Breast epithelium (tissue), 3 donors: Measurements from ENCODE around the gene PSMC2.

Experiments
- CTCF ChIP-seq, 3 donors: fragments of 450-650 bp; IDR thresholded peaks; one replicate each; pipeline ENCODE4 v1.5.1; 2016 to 2017; ENCODE audit warnings: antibody characterized with exemption in 3 of 3, mild to moderate bottlenecking in 3 of 3, moderate library complexity in 3 of 3
- POLR2AphosphoS5 ChIP-seq, 3 donors: sonication (generic); formaldehyde crosslinking; IDR thresholded peaks; one replicate each; pipeline ENCODE4 v1.6.1; 2017; ENCODE audit warnings: antibody characterized with exemption in 3 of 3

DNA sequence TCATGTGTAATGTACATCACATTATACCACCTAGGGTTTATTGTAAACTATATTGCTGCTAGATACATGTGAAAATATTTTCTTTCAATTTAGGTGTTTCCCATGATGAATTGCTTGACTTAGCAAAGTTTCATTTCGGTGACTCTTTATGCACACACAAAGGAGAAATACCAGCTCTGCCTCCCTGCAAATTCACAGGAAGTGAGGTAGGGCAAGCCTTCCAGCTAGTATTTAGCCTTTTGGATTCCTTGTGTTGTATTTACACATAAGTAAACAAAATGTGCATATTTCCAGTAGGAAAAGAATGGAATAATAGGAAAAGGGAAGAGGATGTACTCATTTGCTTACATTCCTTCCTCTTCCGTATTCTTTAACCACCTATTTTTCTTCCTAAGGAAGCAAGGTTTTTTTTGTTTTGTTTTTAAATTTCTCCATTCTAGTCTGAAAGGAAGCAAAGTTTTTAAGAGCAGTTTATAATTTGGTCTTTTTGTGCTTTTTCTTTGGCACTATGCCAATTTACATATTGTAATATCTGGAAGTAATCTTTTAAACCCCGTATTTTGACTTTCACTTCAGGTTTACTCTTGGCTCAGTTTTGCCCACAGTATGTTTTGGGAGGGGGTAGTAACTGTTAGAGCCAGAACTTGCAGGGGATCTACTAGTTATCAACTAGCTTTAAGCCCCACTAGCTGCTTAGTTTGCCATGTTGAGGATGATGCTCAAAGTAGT lies 39.8 kb upstream of the PSMC2 start:
- TF ChIP-seq CTCF (IDR thresholded peaks at IDR 0.05) (no peak), POLR2AphosphoS5 (IDR thresholded peaks at IDR 0.05) (no peak)
